ENCODE measurements around the gene UBXN10. TPM values are rescaled to one million over a fixed set of nuclear protein-coding genes. Genes with fewer than 3 reads are reported as not detected.
A peak's percentile ranks its signal among the peaks of the same experiment; 100 is the strongest.

The UBXN10 gene
- total and polyA plus RNA-seq, 7 donors: 0.04 to 0.48 (median 0.17) TPM

DNA sequence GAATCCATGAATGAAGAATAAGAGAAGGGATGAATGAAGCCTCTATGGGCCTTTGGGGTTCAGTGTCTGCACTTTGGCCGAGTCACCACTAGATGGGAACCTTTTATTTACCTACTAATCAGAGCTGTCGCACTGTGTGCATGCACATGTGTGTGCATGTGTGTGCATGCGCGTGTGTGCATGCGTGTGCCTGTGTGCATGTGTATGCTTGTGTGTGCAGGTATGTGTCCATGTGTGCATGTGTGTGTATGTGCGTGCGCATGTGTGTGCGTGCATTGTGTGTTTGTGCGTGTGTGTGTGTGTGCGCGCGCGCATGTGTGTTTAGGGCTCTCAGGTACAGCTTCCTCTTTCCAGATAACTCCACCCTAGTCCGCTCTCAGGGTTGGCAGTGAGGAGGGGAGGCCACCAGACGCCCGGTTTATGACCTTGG is 20.4 kb upstream of the UBXN10 start:
- Histone ChIP-seq H3K36me3 (ENCODE audit: insufficient read depth in 1 of 2, low read depth in 1 of 2) (no peaks in the 10 kb centered on the region), H3K27ac (no peak overlapping the region), H3K9me3 (no peaks in the 10 kb centered on the region), H3K27me3 (ENCODE audit: insufficient read depth in 3 of 3, low read length in 2 of 3) (peaks cover 0 to 7% (median 0%) of the 10 kb centered on the region in 3 donors), H3K4me1 (no peaks in the 10 kb centered on the region), H3K4me3 (no peak overlapping the region)
- intact Hi-C loops (cut with DNase I): no loop called here
- ATAC-seq (peak in 1 of 4 donors; percentile 43), DNase-seq (no peak)
- TF ChIP-seq, protein P1, sequence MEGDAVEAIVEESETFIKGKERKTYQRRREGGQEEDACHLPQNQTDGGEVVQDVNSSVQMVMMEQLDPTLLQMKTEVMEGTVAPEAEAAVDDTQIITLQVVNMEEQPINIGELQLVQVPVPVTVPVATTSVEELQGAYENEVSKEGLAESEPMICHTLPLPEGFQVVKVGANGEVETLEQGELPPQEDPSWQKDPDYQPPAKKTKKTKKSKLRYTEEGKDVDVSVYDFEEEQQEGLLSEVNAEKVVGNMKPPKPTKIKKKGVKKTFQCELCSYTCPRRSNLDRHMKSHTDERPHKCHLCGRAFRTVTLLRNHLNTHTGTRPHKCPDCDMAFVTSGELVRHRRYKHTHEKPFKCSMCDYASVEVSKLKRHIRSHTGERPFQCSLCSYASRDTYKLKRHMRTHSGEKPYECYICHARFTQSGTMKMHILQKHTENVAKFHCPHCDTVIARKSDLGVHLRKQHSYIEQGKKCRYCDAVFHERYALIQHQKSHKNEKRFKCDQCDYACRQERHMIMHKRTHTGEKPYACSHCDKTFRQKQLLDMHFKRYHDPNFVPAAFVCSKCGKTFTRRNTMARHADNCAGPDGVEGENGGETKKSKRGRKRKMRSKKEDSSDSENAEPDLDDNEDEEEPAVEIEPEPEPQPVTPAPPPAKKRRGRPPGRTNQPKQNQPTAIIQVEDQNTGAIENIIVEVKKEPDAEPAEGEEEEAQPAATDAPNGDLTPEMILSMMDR (IDR thresholded peaks at IDR 0.05): no peak
- WGBS, 3 donors: 85 to 94% (median 88%) methylated on average over 16 of the region's 16 CpGs

DNA sequence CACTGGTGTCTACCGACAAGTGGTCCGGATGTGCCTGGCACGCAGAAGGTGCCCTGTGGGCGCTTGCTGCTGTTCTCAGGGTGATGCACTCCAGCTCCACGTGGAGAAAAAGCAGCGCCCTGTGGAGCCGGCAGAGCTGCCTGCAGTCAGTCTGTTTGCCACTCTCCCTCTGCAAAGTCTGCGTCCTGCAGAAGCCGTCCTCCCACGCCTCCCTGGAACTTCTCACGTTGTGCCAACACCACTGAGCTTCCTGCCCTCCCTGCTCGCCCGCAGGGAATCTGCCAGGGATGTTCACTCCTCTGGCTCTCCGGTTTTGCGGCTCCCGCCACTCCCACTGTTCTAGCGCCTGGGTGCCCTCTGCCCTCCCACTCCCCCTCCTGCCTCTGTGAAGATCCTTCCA is 19.8 kb upstream of the UBXN10 start:
- peaks cover 0 to 7% (median 0%) of the 10 kb centered on the region in 3 donors for H3K27me3 ChIP-seq (ENCODE audit: insufficient read depth in 3 of 3, low read length in 2 of 3)
- TF ChIP-seq, protein P1 (IDR thresholded peaks at IDR 0.05): no peak
- no peaks in the 10 kb centered on the region for H3K4me1 ChIP-seq
- no peak overlapping the region for H3K27ac ChIP-seq
- no peaks in the 10 kb centered on the region for H3K36me3 ChIP-seq (ENCODE audit: insufficient read depth in 1 of 2, low read depth in 1 of 2)
- DNase-seq: no peak
- 62 to 65% (median 63%) methylated on average over 14 to 17 of the region's 17 CpGs for WGBS, 3 donors
- no peak for ATAC-seq
- intact Hi-C loops (cut with DNase I): no loop called here
- H3K9me3 ChIP-seq: no peaks in the 10 kb centered on the region
- H3K4me3 ChIP-seq: no peak overlapping the region

DNA sequence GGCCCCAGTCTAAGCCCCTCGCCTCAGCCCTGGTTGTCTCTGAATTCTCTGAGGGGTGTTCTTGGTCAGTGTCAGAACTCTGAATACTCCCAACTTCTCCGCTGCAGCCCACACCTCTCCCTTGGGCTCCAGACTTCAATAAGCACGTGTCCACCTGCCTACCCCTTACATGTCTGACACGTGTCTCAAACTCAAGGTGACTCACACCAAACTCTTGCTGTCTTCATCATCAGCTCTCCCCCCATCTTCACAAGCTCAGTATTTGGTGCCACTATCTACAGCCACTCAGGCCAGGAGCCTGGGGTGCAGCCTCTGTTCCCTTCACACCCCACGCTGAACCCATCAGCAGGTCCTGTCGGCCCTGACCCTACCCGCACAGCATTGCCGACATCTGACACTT is 18.8 kb upstream of the UBXN10 start:
- H3K9me3 ChIP-seq: no peaks in the 10 kb centered on the region
- no peak for DNase-seq
- peaks cover 0 to 7% (median 0%) of the 10 kb centered on the region in 3 donors for H3K27me3 ChIP-seq (ENCODE audit: insufficient read depth in 3 of 3, low read length in 2 of 3)
- no peak overlapping the region for H3K27ac ChIP-seq
- TF ChIP-seq, protein P1 (IDR thresholded peaks at IDR 0.05): no peak
- no peak for ATAC-seq
- intact Hi-C loops (cut with DNase I): no loop called here
- no peaks in the 10 kb centered on the region for H3K4me1 ChIP-seq
- H3K4me3 ChIP-seq: no peak overlapping the region
- 76 to 89% (median 86%) methylated on average over 8 of the region's 8 CpGs for WGBS, 3 donors
- no peaks in the 10 kb centered on the region for H3K36me3 ChIP-seq (ENCODE audit: insufficient read depth in 1 of 2, low read depth in 1 of 2)

DNA sequence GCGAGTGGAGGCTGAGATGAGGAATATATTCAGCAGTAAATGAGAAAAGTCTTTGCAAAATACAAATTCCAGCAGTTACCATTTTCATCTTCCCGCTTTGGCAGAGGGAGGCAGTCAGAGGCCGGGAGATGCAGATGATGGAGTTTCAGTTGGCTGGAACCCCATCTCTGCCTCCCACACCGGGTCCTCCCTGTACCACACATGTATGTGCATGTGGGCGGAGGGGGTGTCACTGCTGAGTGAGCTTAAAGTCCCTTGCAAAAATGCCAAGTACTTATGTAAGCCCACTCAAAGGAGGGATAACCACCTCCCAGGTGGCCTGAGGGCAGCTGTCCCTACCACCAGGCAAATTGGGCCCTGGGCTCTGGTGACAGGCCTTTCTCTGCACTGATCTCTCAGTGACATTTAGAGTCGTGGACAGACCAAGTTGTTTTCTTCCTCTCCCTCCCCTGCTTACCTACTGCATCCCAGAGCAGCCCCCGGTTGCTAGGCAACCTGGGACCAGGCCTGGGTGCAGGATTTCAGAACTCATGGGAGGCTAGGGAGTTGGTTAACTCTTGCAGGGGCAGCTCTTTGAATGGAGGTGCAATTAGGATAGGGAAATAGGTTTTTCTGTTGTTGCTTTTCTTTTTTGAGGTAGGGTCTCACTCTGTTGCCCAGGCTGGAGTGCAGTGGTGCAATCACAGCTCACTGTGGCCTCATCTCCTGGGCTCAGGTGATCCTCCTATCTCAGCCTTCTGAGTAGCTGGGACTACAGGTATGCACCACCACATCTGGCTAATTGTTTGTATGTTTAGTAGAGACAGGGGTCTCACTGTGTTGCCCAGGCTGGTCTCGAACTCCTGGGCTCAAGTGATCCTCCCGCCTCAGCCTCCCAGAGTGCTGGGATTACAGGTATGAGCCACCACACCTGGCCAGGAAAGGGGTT is 17.1 kb upstream of the UBXN10 start:
- DNase-seq (no peak), ATAC-seq (no peak)
- peaks cover 0 to 7% (median 0%) of the 10 kb centered on the region in 3 donors for H3K27me3 ChIP-seq (ENCODE audit: insufficient read depth in 3 of 3, low read length in 2 of 3)
- H3K4me1 ChIP-seq: no peaks in the 10 kb centered on the region
- no peaks in the 10 kb centered on the region for H3K9me3 ChIP-seq
- no peak overlapping the region for H3K27ac ChIP-seq
- 68 to 71% (median 70%) methylated on average over 9 of the region's 9 CpGs for WGBS, 3 donors
- TF ChIP-seq, protein P1 (IDR thresholded peaks at IDR 0.05): no peak
- no peak overlapping the region for H3K4me3 ChIP-seq
- intact Hi-C loops (cut with DNase I): no loop called here
- no peaks in the 10 kb centered on the region for H3K36me3 ChIP-seq (ENCODE audit: insufficient read depth in 1 of 2, low read depth in 1 of 2)

Measured in psoas muscle (tissue), 8 donors.